Uterine smooth muscle cell (primary cell): ENCODE data around the gene KIF26B. TPM values are rescaled to one million over a fixed set of nuclear protein-coding genes. Genes with fewer than 3 reads are reported as not detected.

Experiments used
- total RNA-seq: library from RNA; depleted of rRNA; stranded (reverse); fragments of >200 nt; gene quantifications from 2 replicates; pipeline ENCODE4 v1.2.3, GENCODE V29; 2014

The KIF26B gene
- 3.4 and 24.1 TPM in 2 replicates for total RNA-seq

DNA sequence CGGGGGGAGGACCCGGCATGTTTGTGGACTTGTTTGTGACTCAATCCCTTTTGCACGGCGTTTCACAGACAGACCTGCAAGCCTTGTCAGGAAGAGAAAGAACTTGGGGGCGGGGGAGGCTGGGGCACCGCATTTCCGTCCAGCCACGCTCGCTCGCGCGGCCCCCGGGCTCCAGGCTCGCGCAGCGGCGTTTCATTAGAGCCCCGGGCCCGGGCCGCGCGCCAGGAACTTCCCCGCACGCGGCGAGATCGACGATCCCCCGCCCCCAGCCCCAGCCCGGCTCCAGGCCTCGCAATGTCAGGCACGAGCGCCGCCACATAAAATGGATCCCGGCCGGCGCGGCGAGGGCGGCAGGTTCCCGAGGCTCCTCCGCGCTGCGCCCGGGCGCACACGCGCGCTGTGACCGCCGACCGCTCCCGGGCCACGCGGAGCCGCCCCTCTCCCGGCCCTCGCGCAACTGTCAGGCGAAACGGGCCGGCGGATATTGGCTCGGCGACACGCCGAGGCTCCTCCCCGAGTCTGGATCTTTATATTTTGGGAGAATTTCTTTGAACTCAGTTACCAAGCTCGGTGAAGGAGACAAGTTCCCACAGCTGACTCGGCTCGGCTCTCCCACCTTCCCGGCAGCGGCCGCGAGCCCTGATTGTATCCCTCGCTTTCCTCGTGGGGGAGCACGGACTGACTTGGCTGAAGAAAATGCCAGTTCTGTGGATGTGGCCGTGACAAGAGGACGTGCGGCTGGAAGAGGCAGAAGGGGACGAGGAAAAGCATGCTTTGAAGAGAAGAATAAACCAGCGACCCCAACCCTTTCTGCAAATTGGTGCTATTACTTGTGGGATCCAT, at the start of gene KIF26B:
KIF26B (plus strand) TSS at position 557 of the 843 bp plus-strand sequence. CDS start 440 bp downstream, outside the sequence.

